ENCODE results near the gene TRABD2B. TPM values are rescaled to one million over a fixed set of nuclear protein-coding genes. Genes with fewer than 3 reads are reported as not detected.

TRABD2B gene
- total RNA-seq, 2 donors from 2014 or later: 3.8 to 10.7 TPM

DNA sequence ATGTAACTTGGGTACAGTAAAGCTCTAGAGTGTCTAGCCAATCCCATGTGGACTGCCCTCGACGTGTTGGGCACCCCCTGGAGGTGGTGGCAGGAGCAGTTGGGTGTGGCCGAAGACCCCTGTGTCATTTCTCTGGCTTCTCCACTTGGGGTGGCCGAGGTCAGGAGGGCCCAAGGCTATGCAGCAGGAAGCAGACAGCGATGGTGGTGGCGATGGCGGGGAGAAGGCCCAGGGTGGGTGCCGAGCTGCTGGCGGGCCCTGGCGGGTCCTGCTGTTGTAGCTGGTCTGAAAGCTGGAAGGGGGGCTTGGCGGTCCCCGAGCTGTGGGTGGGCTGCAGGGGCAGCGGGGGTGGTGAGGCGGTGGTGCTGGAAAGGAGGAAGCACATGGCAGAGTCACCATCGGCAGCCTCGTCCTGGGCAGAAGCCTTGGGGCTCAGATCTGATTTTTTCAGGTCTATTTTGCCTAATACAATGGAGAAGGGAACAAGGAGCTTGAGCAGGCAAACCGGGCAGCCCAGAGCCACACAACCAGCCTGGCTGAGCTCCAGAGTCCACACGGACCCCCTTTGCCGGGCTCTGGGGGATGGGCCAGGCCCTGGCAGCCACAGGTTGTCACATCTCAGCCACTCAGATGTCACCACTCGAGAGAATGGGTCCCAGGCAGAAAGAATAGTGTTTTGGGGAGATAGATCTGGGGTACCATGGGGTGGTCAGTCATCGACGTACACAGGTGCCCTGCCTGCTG, 231.3 kb downstream of the TRABD2B start:
- Histone ChIP-seq H3K4me1 (ENCODE audit: control insufficient read depth in 1 of 2, low read depth in 2 of 2) (peaks cover 3 to 45% of the 10 kb centered on the region in 2 donors), H3K36me3 (no peaks in the 10 kb centered on the region), H3K27ac (no peak overlapping the region), H3K9me3 (no peaks in the 10 kb centered on the region), H3K27me3 (replicated peaks; ENCODE audit: insufficient read depth) (no peaks in the 10 kb centered on the region), H3K4me3 (no peak overlapping the region)
- DNase-seq (ENCODE audit: low spot score) (no peak), ATAC-seq (ENCODE audit: insufficient number of reproducible peaks, low FRiP score, low read depth) (no peak)
- TF ChIP-seq, protein P1, sequence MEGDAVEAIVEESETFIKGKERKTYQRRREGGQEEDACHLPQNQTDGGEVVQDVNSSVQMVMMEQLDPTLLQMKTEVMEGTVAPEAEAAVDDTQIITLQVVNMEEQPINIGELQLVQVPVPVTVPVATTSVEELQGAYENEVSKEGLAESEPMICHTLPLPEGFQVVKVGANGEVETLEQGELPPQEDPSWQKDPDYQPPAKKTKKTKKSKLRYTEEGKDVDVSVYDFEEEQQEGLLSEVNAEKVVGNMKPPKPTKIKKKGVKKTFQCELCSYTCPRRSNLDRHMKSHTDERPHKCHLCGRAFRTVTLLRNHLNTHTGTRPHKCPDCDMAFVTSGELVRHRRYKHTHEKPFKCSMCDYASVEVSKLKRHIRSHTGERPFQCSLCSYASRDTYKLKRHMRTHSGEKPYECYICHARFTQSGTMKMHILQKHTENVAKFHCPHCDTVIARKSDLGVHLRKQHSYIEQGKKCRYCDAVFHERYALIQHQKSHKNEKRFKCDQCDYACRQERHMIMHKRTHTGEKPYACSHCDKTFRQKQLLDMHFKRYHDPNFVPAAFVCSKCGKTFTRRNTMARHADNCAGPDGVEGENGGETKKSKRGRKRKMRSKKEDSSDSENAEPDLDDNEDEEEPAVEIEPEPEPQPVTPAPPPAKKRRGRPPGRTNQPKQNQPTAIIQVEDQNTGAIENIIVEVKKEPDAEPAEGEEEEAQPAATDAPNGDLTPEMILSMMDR (IDR thresholded peaks at IDR 0.05): no peak

DNA sequence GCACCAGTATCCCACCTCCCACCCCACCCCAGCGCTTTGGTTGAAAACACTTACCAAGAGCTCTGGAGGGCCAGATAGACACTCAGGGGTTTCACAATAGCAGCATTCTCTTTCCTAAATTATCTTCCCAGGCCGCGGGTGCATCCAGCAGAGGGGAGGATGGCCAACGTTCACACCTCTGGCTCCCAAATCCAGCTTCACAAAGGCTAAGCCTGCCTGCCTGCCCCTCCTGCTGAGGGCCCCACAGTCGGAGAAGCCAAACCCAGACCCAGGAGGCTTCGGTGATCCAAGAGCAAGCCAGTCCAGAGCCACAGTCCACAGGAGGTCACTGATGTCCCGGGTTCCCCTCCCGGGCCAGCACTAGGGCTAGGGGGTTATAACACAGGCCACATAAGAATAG, 231.9 kb downstream of the TRABD2B start:
- Histone ChIP-seq H3K27ac (no peak overlapping the region), H3K4me3 (no peak overlapping the region), H3K9me3 (no peaks in the 10 kb centered on the region), H3K36me3 (no peaks in the 10 kb centered on the region), H3K4me1 (ENCODE audit: control insufficient read depth in 1 of 2, low read depth in 2 of 2) (peaks cover 3 to 52% of the 10 kb centered on the region in 2 donors), H3K27me3 (replicated peaks; ENCODE audit: insufficient read depth) (no peaks in the 10 kb centered on the region)
- DNase-seq (ENCODE audit: low spot score): no peak
- no peak for ATAC-seq (ENCODE audit: insufficient number of reproducible peaks, low FRiP score, low read depth)
- TF ChIP-seq, protein P1 (IDR thresholded peaks at IDR 0.05): no peak

DNA sequence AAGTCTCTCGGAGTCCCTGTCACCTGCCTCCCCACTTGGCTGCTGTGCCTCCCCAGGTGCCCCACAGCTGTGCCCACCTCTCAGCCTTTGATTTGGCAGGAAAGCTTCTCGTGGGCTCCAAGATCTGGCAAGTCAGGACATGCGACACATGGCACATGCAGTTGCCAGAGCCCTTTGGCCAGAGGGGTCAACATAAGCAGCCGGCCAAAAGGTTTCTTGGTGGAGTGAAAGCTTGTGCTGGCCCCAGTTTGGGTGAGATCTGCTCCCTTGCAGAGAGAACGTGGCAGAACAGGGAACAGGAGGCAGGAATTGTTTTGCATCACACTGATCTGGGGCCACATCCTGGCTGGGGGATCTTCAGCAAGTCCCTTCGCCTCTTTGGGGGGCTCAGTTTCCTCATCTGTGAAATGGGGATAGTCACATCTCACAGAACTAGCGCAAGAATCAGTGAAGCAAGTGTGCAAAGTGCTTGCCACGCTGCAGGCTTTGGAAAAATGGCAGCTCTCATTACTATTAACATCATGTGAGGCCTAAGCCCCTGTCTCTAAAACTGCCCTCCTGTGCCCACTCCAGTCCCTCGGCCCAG, 232.6 kb downstream of the TRABD2B start:
- TF ChIP-seq, protein P1 (IDR thresholded peaks at IDR 0.05): no peak
- Histone ChIP-seq H3K9me3 (no peaks in the 10 kb centered on the region), H3K27ac (peak overlapping the region; percentile 40 to 44), H3K4me3 (no peak overlapping the region), H3K27me3 (replicated peaks; ENCODE audit: insufficient read depth) (no peaks in the 10 kb centered on the region), H3K4me1 (ENCODE audit: control insufficient read depth in 1 of 2, low read depth in 2 of 2) (peaks cover 6 to 53% of the 10 kb centered on the region in 2 donors), H3K36me3 (no peaks in the 10 kb centered on the region)
- ATAC-seq (ENCODE audit: insufficient number of reproducible peaks, low FRiP score, low read depth): no peak
- no peak for DNase-seq (ENCODE audit: low spot score)

DNA sequence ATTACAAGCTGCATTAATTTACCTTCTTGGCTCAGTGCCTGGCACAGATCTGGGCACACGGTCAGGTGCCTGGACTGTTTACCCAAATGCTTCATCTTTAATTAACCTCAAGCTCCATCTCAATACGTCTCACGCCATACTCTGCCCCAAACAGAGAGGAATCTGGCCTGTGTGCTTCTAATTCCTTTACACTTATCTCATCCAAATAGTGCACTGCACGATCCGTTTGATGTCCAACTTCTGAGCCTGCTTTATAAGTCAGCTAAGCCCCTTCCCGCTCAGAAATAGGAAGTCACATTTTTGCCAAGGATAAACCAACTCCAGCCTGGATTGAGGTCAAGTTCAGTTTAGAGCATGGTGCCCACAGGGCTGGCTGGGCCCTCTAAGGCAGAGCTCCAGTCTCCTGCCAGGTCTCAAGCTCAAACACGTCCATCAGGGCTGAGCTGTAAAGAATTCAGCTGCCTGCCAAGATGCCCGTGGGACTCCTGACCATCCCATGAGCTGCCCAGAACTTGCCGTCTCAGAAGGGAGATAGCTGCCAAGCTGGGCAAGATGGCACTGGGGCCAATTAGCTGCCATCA, 233.5 kb downstream of the TRABD2B start:
- H3K4me3 ChIP-seq: no peak overlapping the region
- TF ChIP-seq, protein P1 (IDR thresholded peaks at IDR 0.05): no peak
- DNase-seq (ENCODE audit: low spot score): no peak
- ATAC-seq (ENCODE audit: insufficient number of reproducible peaks, low FRiP score, low read depth): no peak
- no peaks in the 10 kb centered on the region for H3K36me3 ChIP-seq
- H3K4me1 ChIP-seq (ENCODE audit: control insufficient read depth in 1 of 2, low read depth in 2 of 2): peaks cover 12 to 53% of the 10 kb centered on the region in 2 donors
- H3K27me3 ChIP-seq (replicated peaks; ENCODE audit: insufficient read depth): no peaks in the 10 kb centered on the region
- peak overlapping the region; percentile 44 to 49 for H3K27ac ChIP-seq
- no peaks in the 10 kb centered on the region for H3K9me3 ChIP-seq

DNA sequence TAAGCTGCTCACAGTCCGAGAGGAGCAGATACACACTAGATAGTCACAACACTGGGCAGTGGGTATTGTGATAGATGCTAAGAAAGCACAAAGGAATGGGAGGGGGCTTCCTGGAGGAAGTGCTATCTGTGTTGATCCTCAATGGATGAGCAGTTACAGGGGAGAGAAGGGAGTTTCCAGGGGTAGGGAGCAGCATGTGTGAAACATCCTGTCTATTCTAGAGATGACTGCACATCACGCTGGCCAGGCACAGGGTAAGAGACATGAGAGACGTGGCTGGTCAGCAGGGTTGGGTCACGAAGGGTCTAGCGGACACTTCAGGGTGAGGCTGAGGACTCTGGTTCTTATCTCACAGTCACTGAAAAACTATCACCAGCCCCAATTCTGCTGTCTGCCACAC, 235.2 kb downstream of the TRABD2B start:
- Histone ChIP-seq H3K4me3 (no peak overlapping the region), H3K36me3 (no peaks in the 10 kb centered on the region), H3K9me3 (no peaks in the 10 kb centered on the region), H3K4me1 (ENCODE audit: control insufficient read depth in 1 of 2, low read depth in 2 of 2) (peaks cover 14 to 63% of the 10 kb centered on the region in 2 donors), H3K27me3 (replicated peaks; ENCODE audit: insufficient read depth) (no peaks in the 10 kb centered on the region), H3K27ac (no peak overlapping the region)
- no peak for DNase-seq (ENCODE audit: low spot score)
- no peak for ATAC-seq (ENCODE audit: insufficient number of reproducible peaks, low FRiP score, low read depth)
- TF ChIP-seq, protein P1 (IDR thresholded peaks at IDR 0.05): no peak
